PC-9 (cell line): ENCODE data around the gene LARGE2. TPM values are rescaled to one million over a fixed set of nuclear protein-coding genes. Genes with fewer than 3 reads are reported as not detected.

Experiments used
- BruUV-seq: library from RNA; stranded (reverse); fragments of 400-500 nt; replicated peaks from 2 replicates; lab custom pipeline; 2021; lab: Mats Ljungman, UMichigan
- CTCF ChIA-PET: fragments of 300-600 bp; sonication (Branson Sonifier 250); formaldehyde crosslinking; loops from one replicate; lab custom pipeline; 2022; ENCODE audit warnings: antibody characterized with exemption; lab: Charles Lee
- POLR2A ChIA-PET: fragments of 300-600 bp; sonication (Branson Sonifier 250); formaldehyde crosslinking; loops from one replicate; lab custom pipeline; 2022; ENCODE audit warnings: antibody characterized with exemption; ENCODE audit not compliant: unreplicated experiment; lab: Charles Lee
- DNase-seq, 2 experiments: peaks; one replicate each; pipeline versions ENCODE4 v3.0.0 to v3.0.0-alpha.2; 2015 to 2022; ENCODE audit warnings: mixed read lengths in 1 of 2
- H2AFZ ChIP-seq: fragments of 200-600 bp; sonication (generic); 2 replicates; pipeline ENCODE4 v1.8.1; 2017; ENCODE audit warnings: antibody characterized with exemption
- H3F3A ChIP-seq: fragments of 200-600 bp; sonication (generic); 2 replicates; pipeline ENCODE4 v1.8.1; 2017; ENCODE audit warnings: antibody characterized with exemption, mild to moderate bottlenecking, low read depth; ENCODE audit not compliant: insufficient read depth
- H3K27ac ChIP-seq: fragments of 200-600 bp; sonication (generic); 2 replicates; pipeline ENCODE4 v1.6.1; 2016; ENCODE audit warnings: mixed run types
- H3K27me3 ChIP-seq: fragments of 200-600 bp; sonication (generic); 2 replicates; pipeline ENCODE4 v1.6.1; 2016; ENCODE audit warnings: low read depth, mixed run types; ENCODE audit not compliant: insufficient read depth
- H3K36me3 ChIP-seq: fragments of 200-600 bp; sonication (generic); 2 replicates; pipeline ENCODE4 v1.6.1; 2016; ENCODE audit warnings: low read depth, mixed run types
- H3K4me1 ChIP-seq: fragments of 200-600 bp; sonication (generic); replicated peaks from 2 replicates; pipeline ENCODE4 v1.6.1; 2016; ENCODE audit warnings: mixed run types; ENCODE audit not compliant: insufficient read depth
- H3K4me2 ChIP-seq: fragments of 200-600 bp; sonication (generic); 2 replicates; pipeline ENCODE4 v1.6.1; 2017; ENCODE audit warnings: mixed run types
- H3K4me3 ChIP-seq: fragments of 200-600 bp; sonication (generic); 2 replicates; pipeline ENCODE4 v1.6.1; 2016; ENCODE audit warnings: mixed run types
- H3K79me2 ChIP-seq: fragments of 200-600 bp; sonication (generic); 2 replicates; pipeline ENCODE4 v1.6.1; 2017; ENCODE audit warnings: low read depth, mixed run types
- H3K9me2 ChIP-seq: fragments of 200-600 bp; sonication (generic); 2 replicates; pipeline ENCODE4 v1.8.1; 2017; ENCODE audit warnings: mild to moderate bottlenecking; ENCODE audit not compliant: insufficient read depth
- H3K9me3 ChIP-seq: fragments of 200-600 bp; sonication (generic); 2 replicates; pipeline ENCODE4 v1.8.1; 2016; ENCODE audit warnings: low read depth; ENCODE audit not compliant: insufficient read depth
- H4K20me1 ChIP-seq: fragments of 200-600 bp; sonication (generic); 2 replicates; pipeline ENCODE4 v1.8.1; 2017; ENCODE audit not compliant: insufficient read depth
- CTCF ChIP-seq: fragments of 200-600 bp; sonication (generic); conservative IDR thresholded peaks from 2 replicates; pipeline ENCODE4 v1.6.1; 2017; ENCODE audit warnings: mixed run types, antibody characterized with exemption, mild to moderate bottlenecking, moderate library complexity
- EZH2 ChIP-seq: fragments of 200-600 bp; sonication (generic); IDR thresholded peaks from 2 replicates; pipeline ENCODE4 v1.8.0; 2017; ENCODE audit warnings: antibody characterized with exemption, low read depth
- intact Hi-C: fragments of 100-400 bp; cut with micrococcal nuclease; formaldehyde crosslinking; loops from one replicate; pipeline ENCODE4 v1.10.0; 2022; ENCODE audit not compliant: unreplicated experiment
- total RNA-seq: library from RNA; stranded (reverse); gene quantifications from 2 replicates; pipeline ENCODE4 v1.2.3, GENCODE V29; 2021

The LARGE2 gene
- total RNA-seq, 1 experiment from 2014 or later = 2.6 TPM

GRCh38 chr11:45942381-45942780 lies 19.9 kb downstream of the LARGE2 start:
- H3K4me3 ChIP-seq = no peak overlapping the region
- H3K79me2 ChIP-seq = no peaks in the 10 kb centered on the region
- H3K36me3 ChIP-seq = no peaks in the 10 kb centered on the region
- no peaks in the 10 kb centered on the region for H3F3A ChIP-seq
- no peak overlapping the region for H3K27ac ChIP-seq
- H3K4me1 ChIP-seq = no peaks in the 10 kb centered on the region
- TF ChIP-seq CTCF (no peak), EZH2 (no peak)
- no peak for DNase-seq
- H3K27me3 ChIP-seq = no peaks in the 10 kb centered on the region
- no peaks in the 10 kb centered on the region; the same call in 1 of the 2 replicates for H4K20me1 ChIP-seq
- H2AFZ ChIP-seq = no peak overlapping the region
- ChIA-PET POLR2A (no interaction called here), CTCF (no interaction called here)
- no peaks in the 10 kb centered on the region for H3K9me3 ChIP-seq
- H3K4me2 ChIP-seq = no peak overlapping the region
- BruUV-seq = no TSS peak
- no peaks in the 10 kb centered on the region for H3K9me2 ChIP-seq
- intact Hi-C loops = no loop called here

GRCh38 chr11:45945397-45945999 lies 23.0 kb downstream of the LARGE2 start:
- H3F3A ChIP-seq = no peaks in the 10 kb centered on the region
- no TSS peak for BruUV-seq
- ChIA-PET POLR2A (no interaction called here), CTCF (no interaction called here)
- intact Hi-C loops = no loop called here
- TF ChIP-seq EZH2 (no peak), CTCF (no peak)
- no peaks in the 10 kb centered on the region for H3K4me1 ChIP-seq
- no peaks in the 10 kb centered on the region for H3K27me3 ChIP-seq
- DNase-seq = no peak
- no peak overlapping the region for H2AFZ ChIP-seq
- no peaks in the 10 kb centered on the region; the same call in 1 of the 2 replicates for H4K20me1 ChIP-seq
- H3K9me3 ChIP-seq = no peaks in the 10 kb centered on the region
- no peak overlapping the region for H3K27ac ChIP-seq
- no peak overlapping the region for H3K4me2 ChIP-seq
- H3K4me3 ChIP-seq = no peak overlapping the region
- H3K36me3 ChIP-seq = no peaks in the 10 kb centered on the region
- H3K9me2 ChIP-seq = no peaks in the 10 kb centered on the region
- H3K79me2 ChIP-seq = no peaks in the 10 kb centered on the region

- no peak for DNase-seq
- CTCF ChIA-PET = no interaction called here
- BruUV-seq = no TSS peak
Measured at GRCh38 chr11:45947885-45948284, 25.4 kb downstream of the LARGE2 start.

More at GRCh38 chr11:45947885-45948284, 25.4 kb downstream of the LARGE2 start:
- no peaks in the 10 kb centered on the region; the same call in 1 of the 2 replicates for H3K36me3 ChIP-seq
- no peak overlapping the region for H2AFZ ChIP-seq
- no peaks in the 10 kb centered on the region for H3K27me3 ChIP-seq
- H3K4me2 ChIP-seq = no peak overlapping the region
- H3K79me2 ChIP-seq = no peaks in the 10 kb centered on the region
- intact Hi-C loops = no loop called here
- H3F3A ChIP-seq = 0 out of 2 replicates have a peak, but pooled peaks cover 3% of the 10 kb centered on the region
- H3K27ac ChIP-seq = no peak overlapping the region
- H3K4me1 ChIP-seq = no peaks in the 10 kb centered on the region
- no peak overlapping the region for H3K4me3 ChIP-seq
- H3K9me2 ChIP-seq = no peaks in the 10 kb centered on the region
- no peaks in the 10 kb centered on the region; the same call in 1 of the 2 replicates for H4K20me1 ChIP-seq
- no peak for TF ChIP-seq CTCF
- TF ChIP-seq EZH2 = no peak
- no peaks in the 10 kb centered on the region for H3K9me3 ChIP-seq
- POLR2A ChIA-PET = no interaction called here
